K562 (cell line): ENCODE data around the gene PFKFB2. TPM values are rescaled to one million over a fixed set of nuclear protein-coding genes. Genes with fewer than 3 reads are reported as not detected.

ENCODE experiments used
- ATAC-seq: fragments of 200-7000 bp; cut with Tn5 transposase; 3 replicates; pipeline ENCODE4 v1.9.1; 2020; ENCODE audit warnings: moderate library complexity
- BruUV-seq: library from RNA; stranded (reverse); fragments of 400-500 nt; replicated peaks from 2 replicates; lab custom pipeline; 2021; lab: Mats Ljungman, UMichigan
- CTCF ChIA-PET: fragments of 300-600 bp; formaldehyde crosslinking; extraction: SDS; loops from one replicate; lab custom pipeline; 2021; ENCODE audit warnings: low intra/inter-chr PET ratio; lab: Yijun Ruan, JAX
- POLR2A ChIA-PET: fragments of 300-600, 350-650 bp; sonication (Branson Sonifier 250); formaldehyde crosslinking; extraction: SDS; loops from one replicate; lab custom pipeline; 2021; ENCODE audit warnings: antibody characterized with exemption, inconsistent platforms; lab: Yijun Ruan, JAX
- DNase-seq, 4 experiments: peaks; one replicate each; pipeline versions ENCODE4 v3.0.0 to v3.0.0-alpha.2; 2011 to 2018; ENCODE audit warnings: low spot score in 3 of 4, mixed read lengths in 3 of 4; ENCODE audit errors: extremely low read depth in 1 of 4
- FAIRE-seq: peaks from 2 replicates; lab custom pipeline; 2011; peaks lifted over from hg19 to GRCh38; lab: Jason Lieb, UNC
- H2AFZ ChIP-seq: 2 replicates; pipeline ENCODE4 v1.6.0; 2011; ENCODE audit warnings: low read depth, low read length, control low read depth, inconsistent platforms
- H3K27ac ChIP-seq: fragments of 200-600 bp; 3 replicates; pipeline ENCODE4 v1.8.0; 2011; ENCODE audit warnings: low read depth, mild to moderate bottlenecking, control low read depth, inconsistent platforms, low read length, moderate library complexity, mixed read lengths; ENCODE audit errors: extremely low read depth
- H3K27me3 ChIP-seq, 2 experiments: fragments of 300-600 bp in 1 of 2; 2 replicates in 1 of 2; 3 replicates in 1 of 2; pipeline versions ENCODE4 v1.6.0 to v1.8.0; 2011; ENCODE audit warnings: inconsistent platforms in 2 of 2, low read length in 2 of 2, mild to moderate bottlenecking in 1 of 2, mixed read lengths in 1 of 2, moderate library complexity in 1 of 2; ENCODE audit not compliant: control insufficient read depth in 2 of 2, insufficient read depth in 2 of 2
- H3K36me3 ChIP-seq: fragments of 300-600 bp; 3 replicates; pipeline ENCODE4 v1.8.0; 2011; ENCODE audit warnings: mild to moderate bottlenecking, low read length, inconsistent platforms; ENCODE audit not compliant: control insufficient read depth, insufficient read depth
- H3K4me1 ChIP-seq, 2 experiments: fragments of 200-600 bp in 1 of 2; replicated peaks in 1 of 2; 2 replicates in 1 of 2; 3 replicates in 1 of 2; pipeline versions ENCODE4 v1.5.1 to v1.8.0; 2011; ENCODE audit warnings: inconsistent platforms in 2 of 2, low read length in 2 of 2, mild to moderate bottlenecking in 1 of 2, mixed read lengths in 1 of 2, moderate library complexity in 1 of 2; ENCODE audit not compliant: control insufficient read depth in 2 of 2, insufficient read depth in 2 of 2
- H3K4me2 ChIP-seq: 2 replicates; pipeline ENCODE4 v1.6.1; 2011; ENCODE audit warnings: low read length, control low read depth, inconsistent platforms, mixed read lengths; ENCODE audit not compliant: insufficient read depth
- H3K4me3 ChIP-seq: fragments of 200-600 bp; sonication (generic), shearing (Covaris generic); 2 replicates; pipeline ENCODE4 v1.5.1; 2016; ENCODE audit warnings: control low read depth, inconsistent platforms
- H3K79me2 ChIP-seq: fragments of 200-600 bp; 3 replicates; pipeline ENCODE4 v1.8.0; 2011; ENCODE audit warnings: low read length, inconsistent platforms; ENCODE audit not compliant: control insufficient read depth, insufficient read depth
- H3K9ac ChIP-seq, 2 experiments: 2 replicates each; pipeline versions ENCODE4 v1.6.0 to v1.6.1; 2011; ENCODE audit warnings: low read depth in 2 of 2, low read length in 2 of 2, control low read depth in 1 of 2, inconsistent platforms in 1 of 2, mild to moderate bottlenecking in 1 of 2, mixed read lengths in 1 of 2; ENCODE audit not compliant: insufficient read depth in 1 of 2
- H3K9me1 ChIP-seq: one replicate; pipeline ENCODE4 v1.6.0; 2011; ENCODE audit warnings: inconsistent platforms, mild to moderate bottlenecking, low read length, moderate library complexity; ENCODE audit not compliant: control insufficient read depth, insufficient read depth
- H3K9me3 ChIP-seq: replicated peaks from 2 replicates; pipeline ENCODE4 v1.5.1; 2011; ENCODE audit warnings: low read depth, low read length, inconsistent platforms; ENCODE audit not compliant: control insufficient read depth, insufficient read depth
- H4K20me1 ChIP-seq: replicated peaks from 2 replicates; pipeline ENCODE4 v1.6.1; 2011; ENCODE audit warnings: low read length, inconsistent platforms, mixed read lengths; ENCODE audit not compliant: control insufficient read depth, insufficient read depth
- CTBP1 ChIP-seq: fragments of 450-650 bp; IDR thresholded peaks from 2 replicates; pipeline ENCODE4 v1.6.1; 2016; ENCODE audit warnings: borderline replicate concordance
- HCFC1 ChIP-seq: IDR thresholded peaks from 2 replicates; pipeline ENCODE4 v1.6.1; 2012; ENCODE audit warnings: low read depth, low read length, improper control_type of control experiment
- NR2F6 ChIP-seq: fragments of 450-650 bp; formaldehyde crosslinking; IDR thresholded peaks from 2 replicates; pipeline ENCODE4 v1.4.0; 2020; ENCODE audit warnings: mild to moderate bottlenecking
- PCBP2 ChIP-seq: fragments of 200-400 bp; formaldehyde crosslinking; IDR thresholded peaks from 2 replicates; pipeline ENCODE4 v1.6.1; 2018; ENCODE audit warnings: low read length, low read depth, mild to moderate bottlenecking, moderate library complexity; ENCODE audit not compliant: poor library complexity, severe bottlenecking
- POLR2H ChIP-seq: IDR thresholded peaks from 2 replicates; pipeline ENCODE4 v1.6.1; 2016; ENCODE audit warnings: missing genetic modification characterization, low read depth, mild to moderate bottlenecking, control low read depth, missing compliant biosample characterization, moderate library complexity
- RBM17 ChIP-seq: fragments of 200-400 bp; formaldehyde crosslinking; IDR thresholded peaks from 2 replicates; pipeline ENCODE4 v1.6.1; 2017; ENCODE audit warnings: low read depth, mild to moderate bottlenecking, low read length, borderline replicate concordance
- TEAD2 ChIP-seq: fragments of 450-650 bp; IDR thresholded peaks from 2 replicates; pipeline ENCODE4 v1.6.1; 2016; ENCODE audit warnings: missing genetic modification characterization, control low read depth, missing compliant biosample characterization
- TFAP4 ChIP-seq: sonication (generic); formaldehyde crosslinking; IDR thresholded peaks from 2 replicates; pipeline ENCODE4 v1.8.0; 2022; ENCODE audit warnings: missing genetic modification reagents, mild to moderate bottlenecking, moderate library complexity, borderline replicate concordance
- ZNF197 ChIP-seq: fragments of 200-800 bp; sonication (Bioruptor generic); IDR thresholded peaks from 2 replicates; pipeline ENCODE4 v1.6.1; 2016; ENCODE audit warnings: low read depth, missing genetic modification characterization, missing compliant biosample characterization
- ZNF407 ChIP-seq: fragments of 450-650 bp; IDR thresholded peaks from 2 replicates; pipeline ENCODE4 v1.6.1; 2016; ENCODE audit warnings: low read depth
- ZNF586 ChIP-seq: fragments of 450-650 bp; formaldehyde crosslinking; conservative IDR thresholded peaks from 2 replicates; pipeline ENCODE4 v1.4.0; 2020; ENCODE audit warnings: mild to moderate bottlenecking, moderate library complexity
- WGBS: fragments of 100-300 bp; shearing (Covaris generic); methylation state at CpG from one replicate; pipeline ENCODE4 v1.1.6; 2016; ENCODE audit warnings: low coverage, mixed read lengths; ENCODE audit not compliant: insufficient coverage; ENCODE audit errors: missing lambda C conversion rate; 5-methylcytosine and 5-hydroxymethylcytosine counted together
- in situ Hi-C: fragments of 300-500 bp; cut with MboI; formaldehyde crosslinking; loops from 4 replicates; pipeline ENCODE4 v1.15.0; 2018; ENCODE audit warnings: inconsistent platforms, mixed read lengths
- intact Hi-C: fragments of 100-400 bp; cut with micrococcal nuclease; formaldehyde crosslinking; loops from 2 replicates; pipeline ENCODE4 v1.14.2; 2022
- polyA plus RNA-seq, 8 experiments: library from polyadenylated mRNA; depleted of rRNA in 4 of 8; stranded (reverse) in 5 of 8; unstranded in 3 of 8; fragments of >200 nt; fragmentation: Nextera tagmentation in 2 of 8; fragmentation: Illumina TruSeq in 1 of 8; extraction: Ambion mirVana in 2 of 8; extraction: Trizol in 1 of 8; gene quantifications; 2 replicates each; pipeline versions ENCODE4 v1.2.1 to v1.2.3, GENCODE V29; 2011 to 2014; ENCODE audit warnings: inconsistent platforms in 1 of 8, missing spikeins in 1 of 8
- total RNA-seq, 7 experiments: library from RNA; depleted of rRNA in 6 of 7; stranded (reverse); fragments of >200 nt in 6 of 7; fragmentation: Illumina TruSeq in 2 of 7; extraction: Trizol in 2 of 7; gene quantifications; 2 replicates each; pipeline versions ENCODE4 v1.2.1 to v1.2.3, GENCODE V29; 2011 to 2021; ENCODE audit warnings: low replicate concordance in 1 of 7
- TF ChIP-seq, protein P1 (sequence below): fragments of 450-650 bp; formaldehyde crosslinking; IDR thresholded peaks from 2 replicates; pipeline ENCODE4 v1.4.0; 2020; ENCODE audit warnings: mild to moderate bottlenecking

The PFKFB2 gene
- total and polyA plus RNA-seq, 9 of the 15 experiments (the other 6 are each of a cell fraction or from before 2014, with no cell fraction given) = 6.9 to 26.0 (median 16.4) TPM

- WGBS = 0% methylated on average over 1 of the region's 1 CpG
- FAIRE-seq = peak; percentile 91
- peak; percentile 93 to 98 (median 97) for DNase-seq
- intact Hi-C loops (no loop called here), in situ Hi-C loops (no loop called here)
- no peaks in the 10 kb centered on the region; the same call in 2 of the 3 replicates for H3K79me2 ChIP-seq
- CTCF ChIA-PET = no interaction called here
- BruUV-seq = no TSS peak
- no peaks in the 10 kb centered on the region for H3K9me3 ChIP-seq
- no peaks in the 10 kb centered on the region for H3K36me3 ChIP-seq
- peaks cover 13 to 94% of the 10 kb centered on the region in 2 experiments for H3K4me1 ChIP-seq
- ATAC-seq = peak; percentile 88
- H3K4me3 ChIP-seq = no peak within 1 kb of the TSS
- no peaks in the 10 kb centered on the region for H4K20me1 ChIP-seq
- peak within 1 kb of the TSS; percentile 59 for H3K4me2 ChIP-seq
- H3K27ac ChIP-seq = peak within 1 kb of the TSS; percentile 44
- peak within 1 kb of the TSS; percentile 34 to 45; a peak in 3 of 4 replicates for H3K9ac ChIP-seq
- H3K9me1 ChIP-seq = no peaks in the 10 kb centered on the region
- no peaks in the 10 kb centered on the region for H3K27me3 ChIP-seq
- peak within 1 kb of the TSS; percentile 81 for H2AFZ ChIP-seq
- POLR2A ChIA-PET = interaction anchor here (0.7 to 9.0 kb wide), 9 partner anchors 8 to 319 kb away, joined by 3 to 104 read pairs (median 6); partner anchors contain the start of genes PFKFB2 and YOD1
- no peak for TF ChIP-seq HCFC1
- no peak for TF ChIP-seq RBM17
- no peak for TF ChIP-seq ZNF407
- TF ChIP-seq CTBP1 = peak; percentile 72; the same call in 1 of the 2 replicates
- no peak for TF ChIP-seq NR2F6 (CRISPR knock-in tag)
- no peak for TF ChIP-seq TEAD2 (tag)
- no peak for TF ChIP-seq PCBP2
- TF ChIP-seq POLR2H = no peak
- TF ChIP-seq ZNF197 = no peak
- TF ChIP-seq, protein P1, sequence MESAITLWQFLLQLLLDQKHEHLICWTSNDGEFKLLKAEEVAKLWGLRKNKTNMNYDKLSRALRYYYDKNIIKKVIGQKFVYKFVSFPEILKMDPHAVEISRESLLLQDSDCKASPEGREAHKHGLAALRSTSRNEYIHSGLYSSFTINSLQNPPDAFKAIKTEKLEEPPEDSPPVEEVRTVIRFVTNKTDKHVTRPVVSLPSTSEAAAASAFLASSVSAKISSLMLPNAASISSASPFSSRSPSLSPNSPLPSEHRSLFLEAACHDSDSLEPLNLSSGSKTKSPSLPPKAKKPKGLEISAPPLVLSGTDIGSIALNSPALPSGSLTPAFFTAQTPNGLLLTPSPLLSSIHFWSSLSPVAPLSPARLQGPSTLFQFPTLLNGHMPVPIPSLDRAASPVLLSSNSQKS (CRISPR knock-in tag) = no peak
- no peak for TF ChIP-seq ZNF586 (CRISPR knock-in tag)
- TF ChIP-seq TFAP4 (CRISPR knock-in tag) = peak; percentile 97
These were observed 20.5 kb upstream of the PFKFB2 start, which contains the start of gene C1orf116 for GRCh38 chr1:207032528-207033017. C1orf116 (minus strand) TSS chr1:207032756; CDS start chr1:207027598, 5,158 bp downstream.
